A673 (cell line): ENCODE data around the gene MIA2.
"Not testable (repeated sequence)": the region's sequence is repeated elsewhere in the genome, so short reads cannot be mapped to it uniquely, and the experiment has no call there.

Source experiments
- CTCF ChIP-seq: fragments of 300-800, 200-600 bp; sonication (generic); conservative IDR thresholded peaks from 2 replicates; pipeline ENCODE4 v1.5.1; 2017; ENCODE audit warnings: low read depth, mild to moderate bottlenecking, antibody characterized with exemption, low read length, moderate library complexity, mixed read lengths
- EZH2 ChIP-seq: fragments of 200-600 bp; sonication (generic); IDR thresholded peaks from 2 replicates; pipeline ENCODE4 v1.6.1; 2017; ENCODE audit warnings: borderline replicate concordance, low read depth, mild to moderate bottlenecking, mixed read lengths, antibody characterized with exemption, low read length; ENCODE audit not compliant: poor library complexity, severe bottlenecking

DNA sequence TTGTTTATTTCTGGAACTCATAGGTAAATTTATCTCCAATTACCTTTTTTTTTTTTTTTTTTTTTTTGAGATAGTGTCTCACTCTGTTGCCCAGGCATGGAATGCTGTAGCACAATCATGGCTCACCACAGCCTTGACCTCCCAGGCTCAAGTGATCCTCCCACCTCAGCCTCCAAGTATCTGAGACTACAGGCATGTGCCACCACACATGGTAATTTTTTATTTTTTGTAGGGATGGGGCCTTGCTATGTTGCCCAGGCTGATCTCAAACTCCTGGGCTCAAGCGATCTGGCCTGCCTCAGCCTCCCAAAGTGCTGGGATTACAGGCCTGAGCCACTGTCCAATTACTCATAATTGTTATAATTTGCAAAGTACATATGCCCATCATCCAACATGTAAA is 13.2 kb upstream of the MIA2 start:
- not testable (repeated sequence) for TF ChIP-seq CTCF, EZH2
